ENCODE measurements around the gene GOLIM4. TPM values are rescaled to one million over a fixed set of nuclear protein-coding genes. Genes with fewer than 3 reads are reported as not detected.

The GOLIM4 gene
- total RNA-seq, 1 experiment from 2014 or later: 24.6 TPM

DNA sequence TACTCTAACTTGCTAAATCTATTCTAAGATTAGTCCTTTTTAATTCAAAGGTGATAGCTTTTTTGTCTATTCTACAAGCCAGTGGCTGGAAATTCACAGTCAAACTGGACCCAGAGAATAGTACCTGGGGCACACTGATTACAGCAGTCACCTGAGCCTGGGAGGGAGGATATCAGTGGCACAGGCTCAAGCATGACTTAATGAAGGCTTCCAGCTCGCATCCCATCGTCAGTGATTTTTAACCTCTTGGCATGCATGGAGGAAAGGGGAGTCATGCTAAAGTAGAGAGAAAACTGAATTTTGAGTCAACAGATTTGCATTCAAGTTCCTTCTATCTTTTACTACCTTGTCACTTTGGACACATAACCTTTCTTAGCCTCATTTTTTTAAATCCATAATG is 24.8 kb downstream of the GOLIM4 start:
- H3K27me3 Mint-ChIP-seq (ENCODE audit: low read depth): no peaks in the 10 kb centered on the region
- H3K18ac ChIP-seq (ENCODE audit: insufficient read length, low read depth, low read length): no peak overlapping the region
- no peak overlapping the region for H3K56ac ChIP-seq (ENCODE audit: insufficient read length, low read depth, low read length)
- H3K23ac ChIP-seq (ENCODE audit: insufficient read length, low read depth, low read length): no peak overlapping the region
- H2BK20ac ChIP-seq (ENCODE audit: low read depth, low read length, poor library complexity, severe bottlenecking): no peak overlapping the region
- peak overlapping the region in 2 of 3 experiments; percentile 14 to 34; a peak in 3 of 7 replicates for H3K27ac Mint-ChIP-seq
- peaks cover 2% of the 10 kb centered on the region; the same call in 1 of the 2 replicates for H3K4me1 ChIP-seq (ENCODE audit: insufficient read depth, low read length)
- no peak overlapping the region for H2BK12ac ChIP-seq (ENCODE audit: insufficient read length, low read depth, low read length)
- H3K4me3 Mint-ChIP-seq: no peak overlapping the region
- no peaks in the 10 kb centered on the region; the same call in 1 of the 2 replicates for H3K79me2 ChIP-seq (ENCODE audit: insufficient read depth, low read length)
- no peaks in the 10 kb centered on the region for H3K23me2 ChIP-seq (ENCODE audit: insufficient read length, low read depth, low read length, poor library complexity, severe bottlenecking)
- no peak overlapping the region for H2BK15ac ChIP-seq (ENCODE audit: low read depth, low read length)
- H2BK5ac ChIP-seq (ENCODE audit: insufficient read length, low read length): no peak overlapping the region
- no peaks in the 10 kb centered on the region for H3K79me1 ChIP-seq (ENCODE audit: insufficient read depth, low read depth, low read length, poor library complexity, severe bottlenecking)
- H2BK120ac ChIP-seq (ENCODE audit: low read depth, low read length, poor library complexity, severe bottlenecking): no peak overlapping the region
- no peak overlapping the region for H3K4me2 ChIP-seq (ENCODE audit: insufficient read depth, insufficient read length, low read length)
- WGBS (ENCODE audit: extremely low coverage, insufficient read length, low lambda C conversion rate): no CpG with 5 or more reads among the region's 2 CpGs
- H3K27ac ChIP-seq (ENCODE audit: insufficient read length, low read depth, low read length): no peak overlapping the region
- H3K14ac ChIP-seq (ENCODE audit: insufficient read depth, low read length): no peak overlapping the region
- no peak overlapping the region for H2AFZ ChIP-seq (ENCODE audit: low read length)
- no peaks in the 10 kb centered on the region for H3K36me3 Mint-ChIP-seq (ENCODE audit: insufficient read depth in 1 of 3, low read depth in 3 of 3)
- no peak overlapping the region for H4K8ac ChIP-seq (replicated peaks; ENCODE audit: insufficient read length, low read depth, low read length)
- H3K9ac ChIP-seq (ENCODE audit: extremely low read depth, insufficient read length, low read length): no peak overlapping the region
- H3T11ph ChIP-seq (ENCODE audit: low read length): no peak overlapping the region
- no peak for DNase-seq
- H2AK5ac ChIP-seq (ENCODE audit: insufficient read length, low read length): no peak overlapping the region
- no peak overlapping the region for H4K5ac ChIP-seq (ENCODE audit: insufficient read length, low read depth, low read length)
- H3K9me3 ChIP-seq (ENCODE audit: control insufficient read depth, low read depth, low read length): no peaks in the 10 kb centered on the region
- peaks cover 13 to 16% of the 10 kb centered on the region in 2 experiments; a peak in 3 of 4 replicates for H3K4me1 Mint-ChIP-seq
- no peak overlapping the region for H4K91ac ChIP-seq (ENCODE audit: insufficient read length, low read depth, low read length)
- no peak overlapping the region for H3K4ac ChIP-seq (ENCODE audit: low read depth, low read length)
- no peaks in the 10 kb centered on the region for H3K9me3 Mint-ChIP-seq
- H3K27me3 ChIP-seq (ENCODE audit: insufficient read depth, low read length): no peaks in the 10 kb centered on the region
- TF ChIP-seq, protein P1, sequence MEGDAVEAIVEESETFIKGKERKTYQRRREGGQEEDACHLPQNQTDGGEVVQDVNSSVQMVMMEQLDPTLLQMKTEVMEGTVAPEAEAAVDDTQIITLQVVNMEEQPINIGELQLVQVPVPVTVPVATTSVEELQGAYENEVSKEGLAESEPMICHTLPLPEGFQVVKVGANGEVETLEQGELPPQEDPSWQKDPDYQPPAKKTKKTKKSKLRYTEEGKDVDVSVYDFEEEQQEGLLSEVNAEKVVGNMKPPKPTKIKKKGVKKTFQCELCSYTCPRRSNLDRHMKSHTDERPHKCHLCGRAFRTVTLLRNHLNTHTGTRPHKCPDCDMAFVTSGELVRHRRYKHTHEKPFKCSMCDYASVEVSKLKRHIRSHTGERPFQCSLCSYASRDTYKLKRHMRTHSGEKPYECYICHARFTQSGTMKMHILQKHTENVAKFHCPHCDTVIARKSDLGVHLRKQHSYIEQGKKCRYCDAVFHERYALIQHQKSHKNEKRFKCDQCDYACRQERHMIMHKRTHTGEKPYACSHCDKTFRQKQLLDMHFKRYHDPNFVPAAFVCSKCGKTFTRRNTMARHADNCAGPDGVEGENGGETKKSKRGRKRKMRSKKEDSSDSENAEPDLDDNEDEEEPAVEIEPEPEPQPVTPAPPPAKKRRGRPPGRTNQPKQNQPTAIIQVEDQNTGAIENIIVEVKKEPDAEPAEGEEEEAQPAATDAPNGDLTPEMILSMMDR (conservative IDR thresholded peaks at IDR 0.05): no peak
- no peaks in the 10 kb centered on the region for H4K20me1 ChIP-seq (ENCODE audit: control insufficient read depth, insufficient read depth, insufficient read length)
